Gastroesophageal sphincter (tissue), 3 donors: Measurements from ENCODE around the gene ZNF101.

Source experiments
- POLR2A ChIP-seq, 2 donors: fragments of 450-650 bp; IDR thresholded peaks; one replicate each; pipeline ENCODE4 v1.6.1; 2017; ENCODE audit warnings: antibody characterized with exemption in 2 of 2, mild to moderate bottlenecking in 2 of 2, moderate library complexity in 1 of 2
- POLR2AphosphoS5 ChIP-seq: sonication (generic); formaldehyde crosslinking; IDR thresholded peaks from one replicate; pipeline ENCODE4 v1.6.1; 2017; ENCODE audit warnings: antibody characterized with exemption
- TF ChIP-seq, protein P1 (sequence below), 4 experiments: fragments of 200-600 bp in 2 of 4; fragments of 450-650 bp in 2 of 4; sonication (generic) in 1 of 4; IDR thresholded peaks; one replicate each; pipeline ENCODE4 v1.5.1; 2017 to 2019; ENCODE audit warnings: antibody characterized with exemption in 4 of 4, mild to moderate bottlenecking in 2 of 4, moderate library complexity in 2 of 4

DNA sequence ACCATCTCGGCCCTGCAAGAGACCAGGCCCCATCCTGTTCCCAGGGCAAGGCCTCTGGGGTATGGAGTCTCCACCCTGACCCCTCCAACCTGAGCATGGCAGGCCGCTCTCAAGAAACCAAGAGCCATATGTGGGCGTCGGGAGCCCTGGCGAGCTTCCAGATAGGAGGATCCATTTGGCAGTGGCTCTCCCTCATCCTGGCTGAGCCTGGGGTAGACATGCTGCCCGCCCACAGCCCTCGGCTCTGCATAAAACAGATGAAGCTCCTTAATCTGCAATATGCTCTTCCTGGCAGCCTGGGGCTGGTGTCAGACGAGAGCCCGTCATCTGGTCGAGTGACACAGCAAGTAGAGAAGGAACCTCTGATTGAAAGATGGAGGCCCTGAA, 11.2 kb upstream of the ZNF101 start:
- TF ChIP-seq, protein P1, sequence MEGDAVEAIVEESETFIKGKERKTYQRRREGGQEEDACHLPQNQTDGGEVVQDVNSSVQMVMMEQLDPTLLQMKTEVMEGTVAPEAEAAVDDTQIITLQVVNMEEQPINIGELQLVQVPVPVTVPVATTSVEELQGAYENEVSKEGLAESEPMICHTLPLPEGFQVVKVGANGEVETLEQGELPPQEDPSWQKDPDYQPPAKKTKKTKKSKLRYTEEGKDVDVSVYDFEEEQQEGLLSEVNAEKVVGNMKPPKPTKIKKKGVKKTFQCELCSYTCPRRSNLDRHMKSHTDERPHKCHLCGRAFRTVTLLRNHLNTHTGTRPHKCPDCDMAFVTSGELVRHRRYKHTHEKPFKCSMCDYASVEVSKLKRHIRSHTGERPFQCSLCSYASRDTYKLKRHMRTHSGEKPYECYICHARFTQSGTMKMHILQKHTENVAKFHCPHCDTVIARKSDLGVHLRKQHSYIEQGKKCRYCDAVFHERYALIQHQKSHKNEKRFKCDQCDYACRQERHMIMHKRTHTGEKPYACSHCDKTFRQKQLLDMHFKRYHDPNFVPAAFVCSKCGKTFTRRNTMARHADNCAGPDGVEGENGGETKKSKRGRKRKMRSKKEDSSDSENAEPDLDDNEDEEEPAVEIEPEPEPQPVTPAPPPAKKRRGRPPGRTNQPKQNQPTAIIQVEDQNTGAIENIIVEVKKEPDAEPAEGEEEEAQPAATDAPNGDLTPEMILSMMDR (IDR thresholded peaks at IDR 0.05) = no peak
- TF ChIP-seq POLR2AphosphoS5 = no peak
- TF ChIP-seq POLR2A (IDR thresholded peaks at IDR 0.05) = no peak
